Gastroesophageal sphincter (tissue), 3 donors: ENCODE results near the gene SLC26A9.

ENCODE experiments used
- CTCF ChIP-seq, 4 experiments: fragments of 200-600 bp in 2 of 4; fragments of 450-650 bp in 2 of 4; sonication (generic) in 1 of 4; IDR thresholded peaks; one replicate each; pipeline ENCODE4 v1.5.1; 2017 to 2019; ENCODE audit warnings: antibody characterized with exemption in 4 of 4, mild to moderate bottlenecking in 2 of 4, moderate library complexity in 2 of 4
- POLR2A ChIP-seq, 2 donors: fragments of 450-650 bp; IDR thresholded peaks; one replicate each; pipeline ENCODE4 v1.6.1; 2017; ENCODE audit warnings: antibody characterized with exemption in 2 of 2, mild to moderate bottlenecking in 2 of 2, moderate library complexity in 1 of 2

- TF ChIP-seq CTCF (IDR thresholded peaks at IDR 0.05) (no peak), POLR2A (IDR thresholded peaks at IDR 0.05) (no peak)
Measured at GRCh38 chr1:205932776-205933175, 10.5 kb downstream of the SLC26A9 start.
